Ascending aorta (tissue), 2 donors: ENCODE data around the gene REV1. TPM values are rescaled to one million over a fixed set of nuclear protein-coding genes. Genes with fewer than 3 reads are reported as not detected.
"Not testable (repeated sequence)": the region's sequence is repeated elsewhere in the genome, so short reads cannot be mapped to it uniquely, and the experiment has no call there.

Source experiments
- DNase-seq, 2 donors: peaks; one replicate each; pipeline ENCODE4 v3.0.0-alpha.2; 2019; ENCODE audit warnings: low spot score in 2 of 2
- H3K27ac ChIP-seq, 2 donors: fragments of 200-600 bp; sonication (generic); one replicate each; pipeline ENCODE4 v1.5.1; 2016 to 2017; ENCODE audit warnings: mild to moderate bottlenecking in 1 of 2
- H3K27me3 ChIP-seq: fragments of 200-600 bp; sonication (generic); one replicate; pipeline ENCODE4 v1.5.1; 2017
- H3K36me3 ChIP-seq, 2 donors: fragments of 200-600 bp; sonication (generic); one replicate each; pipeline ENCODE4 v1.5.1; 2016
- H3K4me1 ChIP-seq, 2 donors: fragments of 200-600 bp; sonication (generic); one replicate each; pipeline ENCODE4 v1.5.1; 2016 to 2017; ENCODE audit warnings: mild to moderate bottlenecking in 1 of 2
- H3K4me3 ChIP-seq, 2 donors: fragments of 200-600 bp; sonication (generic); one replicate each; pipeline ENCODE4 v1.5.1; 2016 to 2017; ENCODE audit warnings: mild to moderate bottlenecking in 1 of 2
- H3K9me3 ChIP-seq, 2 donors: fragments of 200-600 bp; sonication (generic); one replicate each; pipeline ENCODE4 v1.5.1; 2016
- intact Hi-C: fragments of 100-400 bp; cut with DNase I; formaldehyde crosslinking; loops from one replicate; pipeline ENCODE4 v1.15.1; 2023
- total RNA-seq: library from RNA; depleted of rRNA; stranded (reverse); fragments of >200 nt; gene quantifications from one replicate; pipeline ENCODE4 v1.1.0, GENCODE V29; 2016
- TF ChIP-seq, protein P1 (sequence below), 3 experiments: fragments of 200-600 bp in 2 of 3; fragments of 450-650 bp in 1 of 3; sonication (generic) in 2 of 3; IDR thresholded peaks; one replicate each; pipeline ENCODE4 v1.5.1; 2016 to 2019; ENCODE audit warnings: antibody characterized with exemption in 3 of 3, mild to moderate bottlenecking in 1 of 3, moderate library complexity in 1 of 3

Gene REV1
- total RNA-seq, 1 donor from 2014 or later, result 26.8 TPM

DNA sequence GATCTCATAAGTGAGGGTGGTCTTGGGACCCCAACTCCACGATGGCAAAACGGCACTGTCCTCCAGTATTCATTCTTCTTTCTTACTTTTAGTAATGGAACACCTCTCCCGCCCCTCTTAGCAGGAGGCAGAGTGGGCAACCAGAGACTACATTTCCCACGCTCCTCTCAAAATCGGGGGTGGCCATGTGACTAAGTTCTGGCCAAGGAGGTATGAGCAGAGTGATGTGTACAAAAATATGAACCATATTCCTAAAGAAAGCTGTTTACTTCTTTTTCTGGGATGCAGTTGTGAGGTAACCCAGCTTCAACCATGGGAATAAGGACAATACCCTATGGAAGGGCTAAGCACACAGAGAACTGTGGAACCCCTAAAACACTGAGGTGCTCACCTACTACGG is 12.8 kb downstream of the REV1 start:
- intact Hi-C loops, result no loop called here
- H3K27ac ChIP-seq, result no peak overlapping the region
- H3K4me1 ChIP-seq, result peaks cover 5 to 23% of the 10 kb centered on the region in 2 donors
- H3K9me3 ChIP-seq, result no peaks in the 10 kb centered on the region
- DNase-seq, result no peak
- TF ChIP-seq, protein P1, sequence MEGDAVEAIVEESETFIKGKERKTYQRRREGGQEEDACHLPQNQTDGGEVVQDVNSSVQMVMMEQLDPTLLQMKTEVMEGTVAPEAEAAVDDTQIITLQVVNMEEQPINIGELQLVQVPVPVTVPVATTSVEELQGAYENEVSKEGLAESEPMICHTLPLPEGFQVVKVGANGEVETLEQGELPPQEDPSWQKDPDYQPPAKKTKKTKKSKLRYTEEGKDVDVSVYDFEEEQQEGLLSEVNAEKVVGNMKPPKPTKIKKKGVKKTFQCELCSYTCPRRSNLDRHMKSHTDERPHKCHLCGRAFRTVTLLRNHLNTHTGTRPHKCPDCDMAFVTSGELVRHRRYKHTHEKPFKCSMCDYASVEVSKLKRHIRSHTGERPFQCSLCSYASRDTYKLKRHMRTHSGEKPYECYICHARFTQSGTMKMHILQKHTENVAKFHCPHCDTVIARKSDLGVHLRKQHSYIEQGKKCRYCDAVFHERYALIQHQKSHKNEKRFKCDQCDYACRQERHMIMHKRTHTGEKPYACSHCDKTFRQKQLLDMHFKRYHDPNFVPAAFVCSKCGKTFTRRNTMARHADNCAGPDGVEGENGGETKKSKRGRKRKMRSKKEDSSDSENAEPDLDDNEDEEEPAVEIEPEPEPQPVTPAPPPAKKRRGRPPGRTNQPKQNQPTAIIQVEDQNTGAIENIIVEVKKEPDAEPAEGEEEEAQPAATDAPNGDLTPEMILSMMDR (IDR thresholded peaks at IDR 0.05), result no peak
- no peak overlapping the region for H3K4me3 ChIP-seq
- no peaks in the 10 kb centered on the region for H3K27me3 ChIP-seq
- H3K36me3 ChIP-seq, result no peaks in the 10 kb centered on the region

DNA sequence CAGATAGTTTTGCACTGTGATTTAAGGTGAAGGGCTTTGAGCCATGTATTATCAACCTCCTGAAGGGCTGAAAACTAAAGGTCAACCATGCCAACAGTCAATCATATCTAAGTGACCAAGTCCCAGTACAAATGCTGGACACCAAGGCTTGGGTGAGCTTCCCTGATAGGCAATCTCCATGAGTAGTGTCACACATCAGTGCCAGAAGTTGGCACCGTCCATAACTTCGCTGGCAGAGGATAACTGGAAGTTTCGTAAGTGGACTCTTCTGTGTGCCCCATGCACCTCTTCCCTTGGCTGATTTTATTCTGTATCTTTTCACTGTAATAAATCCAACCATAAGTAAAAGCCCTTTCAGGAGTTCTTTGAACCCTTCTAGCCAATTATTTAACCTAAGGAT is 13.2 kb downstream of the REV1 start:
- Histone ChIP-seq H3K36me3 (no peaks in the 10 kb centered on the region), H3K9me3 (no peaks in the 10 kb centered on the region), H3K4me3 (no peak overlapping the region), H3K27ac (no peak overlapping the region), H3K27me3 (no peaks in the 10 kb centered on the region), H3K4me1 (peaks cover 5 to 22% of the 10 kb centered on the region in 2 donors)
- intact Hi-C loops, result no loop called here
- TF ChIP-seq, protein P1 (IDR thresholded peaks at IDR 0.05), result no peak
- DNase-seq, result no peak

DNA sequence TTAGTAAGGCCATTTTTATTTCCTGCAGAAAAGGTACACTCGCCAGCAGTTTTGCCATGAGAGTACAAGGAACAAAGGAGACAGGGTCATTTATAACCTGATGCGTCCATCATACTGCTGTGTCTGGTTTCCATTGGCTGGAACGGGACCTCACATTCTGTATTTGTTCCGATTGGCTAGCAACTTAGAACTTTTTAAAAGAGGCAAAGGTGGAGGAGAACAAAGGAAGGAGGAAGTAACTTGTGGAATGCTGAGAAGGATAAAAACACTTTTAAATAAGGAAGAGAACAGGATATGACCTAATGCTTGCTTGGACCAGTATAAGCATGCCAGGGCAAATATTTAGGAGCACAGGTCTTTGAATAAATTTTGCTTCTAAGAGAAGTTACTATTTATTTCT is 14.7 kb downstream of the REV1 start:
- Histone ChIP-seq H3K4me1 (peaks cover 5 to 19% of the 10 kb centered on the region in 2 donors), H3K27ac (peak overlapping the region; percentile 60 to 69), H3K4me3 (peak overlapping the region in 1 of 2 donors; percentile 35)
- H3K36me3 ChIP-seq, intact Hi-C loops, H3K9me3 ChIP-seq, DNase-seq, H3K27me3 ChIP-seq: not testable (repeated sequence)

DNA sequence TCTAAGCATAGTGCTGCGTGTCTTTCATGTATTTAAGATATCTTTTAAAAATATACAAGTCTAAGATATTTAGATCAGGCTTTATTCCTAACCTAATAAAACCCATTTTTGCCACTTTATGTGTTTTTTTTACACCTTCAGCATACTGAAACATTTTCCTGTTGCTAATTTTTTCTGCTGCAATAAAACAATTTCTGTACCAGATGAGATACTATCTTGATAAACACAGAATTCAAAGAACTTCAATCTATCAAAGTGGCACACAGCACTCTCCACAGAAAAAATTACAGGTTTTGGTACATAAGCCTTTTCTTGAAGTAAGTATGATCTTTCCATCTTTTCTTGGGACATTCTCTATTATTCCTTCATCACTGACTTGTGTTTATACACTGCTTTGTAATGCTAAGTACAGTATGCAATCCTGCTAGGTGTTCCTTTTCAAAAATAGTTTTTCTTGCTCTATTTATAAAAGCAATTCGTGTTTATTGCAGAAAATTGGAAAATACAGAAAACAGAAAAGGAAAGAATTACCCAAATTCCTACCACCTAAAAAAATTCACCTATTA is 16.2 kb downstream of the REV1 start:
- no peak overlapping the region for H3K4me3 ChIP-seq
- no peaks in the 10 kb centered on the region for H3K27me3 ChIP-seq
- DNase-seq, result no peak
- H3K9me3 ChIP-seq, result no peaks in the 10 kb centered on the region
- H3K4me1 ChIP-seq, result peaks cover 5 to 19% of the 10 kb centered on the region in 2 donors
- H3K36me3 ChIP-seq, result peaks cover 0 to 3% of the 10 kb centered on the region in 2 donors
- H3K27ac ChIP-seq, result no peak overlapping the region
- TF ChIP-seq, protein P1 (IDR thresholded peaks at IDR 0.05), result no peak
- intact Hi-C loops, result no loop called here

DNA sequence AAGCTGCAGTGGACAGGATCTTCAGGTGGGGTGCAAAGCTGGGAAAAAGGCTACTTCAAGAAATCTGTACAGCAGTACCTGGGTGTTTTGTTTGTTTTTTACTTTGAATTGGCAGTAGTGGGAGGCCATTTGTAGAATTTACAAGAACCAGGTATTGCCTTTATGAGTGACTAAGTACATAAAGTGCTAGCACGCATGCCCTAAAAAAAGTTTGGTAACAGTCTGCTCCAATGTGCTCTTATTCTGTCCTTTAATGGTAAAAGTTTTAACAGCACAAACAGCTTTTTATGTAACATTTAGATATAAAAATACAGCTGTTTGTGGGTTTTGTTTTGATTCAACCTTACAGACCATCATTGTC is 17.2 kb downstream of the REV1 start:
- H3K9me3 ChIP-seq, result no peaks in the 10 kb centered on the region
- H3K27ac ChIP-seq, result no peak overlapping the region
- H3K4me3 ChIP-seq, result no peak overlapping the region
- DNase-seq, result no peak
- no peaks in the 10 kb centered on the region for H3K27me3 ChIP-seq
- peaks cover 0 to 3% of the 10 kb centered on the region in 2 donors for H3K36me3 ChIP-seq
- intact Hi-C loops, result no loop called here
- TF ChIP-seq, protein P1 (IDR thresholded peaks at IDR 0.05), result no peak
- H3K4me1 ChIP-seq, result peaks cover 5 to 21% of the 10 kb centered on the region in 2 donors

DNA sequence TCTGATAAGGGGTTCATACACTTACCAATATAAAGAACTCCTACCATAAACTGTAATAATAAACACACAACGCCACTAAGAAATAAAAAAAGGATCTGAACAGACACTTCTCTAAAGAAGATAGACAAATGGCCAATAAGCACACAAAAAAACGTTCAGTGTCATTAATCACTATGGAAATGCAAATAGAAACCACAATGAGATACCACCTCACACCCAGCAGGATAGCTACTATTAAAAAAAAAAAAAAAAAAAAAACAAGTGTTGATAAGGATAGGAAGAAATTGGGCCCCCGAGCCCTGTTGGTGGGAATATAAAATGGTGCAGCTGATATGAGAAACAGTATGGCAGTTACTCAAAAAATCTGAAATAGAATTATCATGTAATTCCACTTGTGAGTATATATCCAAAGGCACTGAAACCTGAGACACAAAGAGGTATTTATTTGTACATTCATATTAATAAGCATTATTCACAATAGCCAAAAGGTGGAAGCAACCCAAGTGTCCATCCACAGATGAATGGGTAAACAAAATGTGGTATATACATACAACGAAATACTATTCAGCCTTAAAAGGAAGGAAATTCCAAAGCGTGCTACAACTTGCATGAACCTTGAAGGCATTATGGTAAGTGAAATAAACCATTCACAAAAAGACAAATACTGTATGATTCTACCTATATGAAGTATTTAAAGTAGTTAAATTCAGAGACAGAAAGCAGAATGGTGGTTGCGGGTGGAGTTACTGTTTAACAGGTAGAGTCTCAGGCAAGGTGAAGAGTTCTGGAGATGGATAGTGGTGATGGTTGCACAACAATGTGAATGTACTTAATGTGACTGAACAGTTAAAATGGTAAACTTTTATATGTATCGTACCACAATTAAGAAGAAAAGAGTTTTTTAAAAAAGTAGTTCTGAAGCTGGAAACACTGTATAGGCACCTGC is 17.9 kb downstream of the REV1 start:
- DNase-seq, result no peak
- Histone ChIP-seq H3K9me3 (no peaks in the 10 kb centered on the region), H3K4me1 (peaks cover 5 to 21% of the 10 kb centered on the region in 2 donors), H3K36me3 (peaks cover 0 to 3% of the 10 kb centered on the region in 2 donors), H3K27ac (no peak overlapping the region), H3K4me3 (no peak overlapping the region), H3K27me3 (no peaks in the 10 kb centered on the region)
- intact Hi-C loops, result no loop called here
- TF ChIP-seq, protein P1 (IDR thresholded peaks at IDR 0.05), result no peak
